Type B pancreatic cell (in vitro differentiated cells): ENCODE data around the gene CD36. TPM values are rescaled to one million over a fixed set of nuclear protein-coding genes. Genes with fewer than 3 reads are reported as not detected.

Experiments used
- DNase-seq: peaks from one replicate; pipeline ENCODE4 v3.0.0; 2021; ENCODE audit warnings: mixed read lengths; ENCODE audit not compliant: unreplicated experiment; ENCODE audit errors: extremely low spot score
- H3K27ac Mint-ChIP-seq: 2 replicates; pipeline ENCODE4 v1.8.0; 2021; ENCODE audit warnings: mild to moderate bottlenecking, mixed read lengths
- H3K27me3 Mint-ChIP-seq: 2 replicates; pipeline ENCODE4 v1.8.0; 2021; ENCODE audit warnings: mixed read lengths
- H3K36me3 Mint-ChIP-seq: 2 replicates; pipeline ENCODE4 v1.8.0; 2021; ENCODE audit warnings: mixed read lengths
- H3K4me1 Mint-ChIP-seq: one replicate; pipeline ENCODE4 v1.8.0; 2021; ENCODE audit warnings: mixed read lengths; ENCODE audit not compliant: unreplicated experiment
- H3K4me3 Mint-ChIP-seq: 2 replicates; pipeline ENCODE4 v1.8.0; 2021; ENCODE audit warnings: mild to moderate bottlenecking, mixed read lengths
- H3K9me3 Mint-ChIP-seq: 2 replicates; pipeline ENCODE4 v1.8.0; 2021; ENCODE audit warnings: mixed read lengths
- total RNA-seq: library from RNA; stranded (reverse); gene quantifications from 2 replicates; pipeline ENCODE4 v1.2.1, GENCODE V29; 2021; ENCODE audit warnings: low replicate concordance
- TF ChIP-seq, protein P1 (sequence below): fragments of 200-600 bp; sonication (generic); conservative IDR thresholded peaks from 2 replicates; pipeline ENCODE4 v1.5.0; 2021; ENCODE audit warnings: antibody characterized with exemption, mild to moderate bottlenecking

CD36 gene
- total RNA-seq, 1 donor from 2014 or later = 6.7 TPM

DNA sequence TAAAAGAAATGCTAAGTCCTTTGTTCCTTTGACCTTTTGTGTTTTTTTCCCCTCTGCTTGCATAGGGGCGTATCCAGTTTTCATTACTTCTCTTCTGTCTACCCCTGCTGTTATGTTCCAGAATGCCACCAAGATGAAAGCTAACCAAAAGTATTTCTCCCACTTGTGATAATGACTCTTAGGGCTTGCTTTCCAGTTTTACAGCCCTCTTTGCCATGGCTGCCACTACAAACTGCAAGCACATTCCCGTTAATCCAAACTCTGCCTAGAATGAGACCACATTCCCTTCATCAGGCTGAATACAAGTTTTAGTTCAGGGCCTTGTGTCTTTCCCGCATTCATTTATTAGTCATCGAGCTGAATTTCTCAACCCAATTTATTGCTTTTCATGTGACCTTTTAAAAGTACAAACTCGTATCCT is 23.6 kb upstream of the CD36 start:
- H3K27ac Mint-ChIP-seq = no peak overlapping the region
- no peaks in the 10 kb centered on the region for H3K4me1 Mint-ChIP-seq
- H3K4me3 Mint-ChIP-seq = no peak overlapping the region
- no peaks in the 10 kb centered on the region for H3K36me3 Mint-ChIP-seq
- H3K27me3 Mint-ChIP-seq = no peaks in the 10 kb centered on the region
- TF ChIP-seq, protein P1, sequence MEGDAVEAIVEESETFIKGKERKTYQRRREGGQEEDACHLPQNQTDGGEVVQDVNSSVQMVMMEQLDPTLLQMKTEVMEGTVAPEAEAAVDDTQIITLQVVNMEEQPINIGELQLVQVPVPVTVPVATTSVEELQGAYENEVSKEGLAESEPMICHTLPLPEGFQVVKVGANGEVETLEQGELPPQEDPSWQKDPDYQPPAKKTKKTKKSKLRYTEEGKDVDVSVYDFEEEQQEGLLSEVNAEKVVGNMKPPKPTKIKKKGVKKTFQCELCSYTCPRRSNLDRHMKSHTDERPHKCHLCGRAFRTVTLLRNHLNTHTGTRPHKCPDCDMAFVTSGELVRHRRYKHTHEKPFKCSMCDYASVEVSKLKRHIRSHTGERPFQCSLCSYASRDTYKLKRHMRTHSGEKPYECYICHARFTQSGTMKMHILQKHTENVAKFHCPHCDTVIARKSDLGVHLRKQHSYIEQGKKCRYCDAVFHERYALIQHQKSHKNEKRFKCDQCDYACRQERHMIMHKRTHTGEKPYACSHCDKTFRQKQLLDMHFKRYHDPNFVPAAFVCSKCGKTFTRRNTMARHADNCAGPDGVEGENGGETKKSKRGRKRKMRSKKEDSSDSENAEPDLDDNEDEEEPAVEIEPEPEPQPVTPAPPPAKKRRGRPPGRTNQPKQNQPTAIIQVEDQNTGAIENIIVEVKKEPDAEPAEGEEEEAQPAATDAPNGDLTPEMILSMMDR = no peak
- DNase-seq = no peak
- peaks cover 6% of the 10 kb centered on the region for H3K9me3 Mint-ChIP-seq

DNA sequence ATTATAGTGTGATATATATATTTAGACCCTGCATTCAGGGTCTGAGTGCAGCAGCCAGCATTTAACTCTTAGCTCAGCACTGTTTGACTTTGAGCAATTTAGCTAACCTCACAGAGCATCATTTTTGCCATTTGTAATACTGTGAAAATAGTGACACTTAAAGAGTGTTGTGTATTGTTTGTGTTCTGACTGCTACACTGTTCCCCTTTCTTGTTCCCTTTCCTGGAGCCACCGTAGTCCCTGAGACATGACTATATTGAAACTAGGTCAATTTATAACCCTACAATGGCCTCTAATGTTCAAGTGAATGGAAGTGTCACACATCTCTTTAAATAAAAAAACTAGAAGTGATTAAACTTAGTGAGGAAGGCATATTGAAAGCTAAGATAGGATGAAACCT is 20.3 kb upstream of the CD36 start:
- TF ChIP-seq, protein P1 = no peak
- no peaks in the 10 kb centered on the region for H3K27me3 Mint-ChIP-seq
- no peak overlapping the region for H3K27ac Mint-ChIP-seq
- H3K4me1 Mint-ChIP-seq = no peaks in the 10 kb centered on the region
- DNase-seq = no peak
- peaks cover 6% of the 10 kb centered on the region for H3K9me3 Mint-ChIP-seq
- H3K4me3 Mint-ChIP-seq = no peak overlapping the region
- H3K36me3 Mint-ChIP-seq = no peaks in the 10 kb centered on the region

DNA sequence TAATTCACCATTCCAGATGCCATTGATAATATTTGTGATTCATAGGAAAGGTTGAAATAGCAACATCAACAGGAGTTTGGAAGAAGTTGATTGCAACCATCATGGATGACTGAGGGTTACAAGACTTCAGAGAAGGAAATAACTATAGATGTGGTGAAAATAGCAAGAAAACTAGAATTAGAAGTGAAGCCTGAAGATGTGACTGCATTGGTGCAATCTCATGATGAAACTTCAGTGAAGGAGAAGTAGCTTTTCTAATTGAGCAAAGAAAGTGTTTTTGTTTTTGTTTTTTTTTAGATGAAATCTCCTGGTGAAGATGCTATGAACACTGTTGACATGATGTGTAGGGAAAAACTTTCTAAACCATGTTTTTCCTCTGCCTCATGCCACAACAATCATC is 18.7 kb upstream of the CD36 start:
- H3K9me3 Mint-ChIP-seq = peaks cover 6% of the 10 kb centered on the region
- DNase-seq = no peak
- no peaks in the 10 kb centered on the region for H3K27me3 Mint-ChIP-seq
- TF ChIP-seq, protein P1 = no peak
- H3K4me3 Mint-ChIP-seq = no peak overlapping the region
- no peak overlapping the region for H3K27ac Mint-ChIP-seq
- H3K4me1 Mint-ChIP-seq = peaks cover 5% of the 10 kb centered on the region
- H3K36me3 Mint-ChIP-seq = no peaks in the 10 kb centered on the region

DNA sequence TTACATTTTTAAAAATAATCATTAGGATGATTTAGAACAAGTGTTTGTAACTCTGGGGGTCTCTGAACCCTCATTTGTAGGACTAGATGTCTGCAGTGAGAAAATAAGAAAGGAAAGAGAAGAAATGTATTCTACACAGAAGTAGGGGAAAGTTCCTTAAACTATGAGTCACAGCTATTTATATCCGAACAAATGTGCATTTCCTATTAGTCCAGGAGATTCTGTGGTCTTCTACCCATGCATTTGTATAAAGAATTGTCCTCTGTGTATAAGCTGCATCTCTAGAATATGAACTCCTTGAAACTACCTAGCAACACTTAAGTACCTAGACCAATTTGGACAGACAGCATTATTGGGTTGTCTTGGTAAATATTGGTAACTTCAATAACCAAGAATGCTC is 15.9 kb upstream of the CD36 start:
- no peaks in the 10 kb centered on the region for H3K36me3 Mint-ChIP-seq
- DNase-seq = no peak
- peaks cover 6% of the 10 kb centered on the region for H3K9me3 Mint-ChIP-seq
- TF ChIP-seq, protein P1 = no peak
- peaks cover 5% of the 10 kb centered on the region for H3K4me1 Mint-ChIP-seq
- H3K27me3 Mint-ChIP-seq = no peaks in the 10 kb centered on the region
- H3K27ac Mint-ChIP-seq = no peak overlapping the region
- no peak overlapping the region for H3K4me3 Mint-ChIP-seq

DNA sequence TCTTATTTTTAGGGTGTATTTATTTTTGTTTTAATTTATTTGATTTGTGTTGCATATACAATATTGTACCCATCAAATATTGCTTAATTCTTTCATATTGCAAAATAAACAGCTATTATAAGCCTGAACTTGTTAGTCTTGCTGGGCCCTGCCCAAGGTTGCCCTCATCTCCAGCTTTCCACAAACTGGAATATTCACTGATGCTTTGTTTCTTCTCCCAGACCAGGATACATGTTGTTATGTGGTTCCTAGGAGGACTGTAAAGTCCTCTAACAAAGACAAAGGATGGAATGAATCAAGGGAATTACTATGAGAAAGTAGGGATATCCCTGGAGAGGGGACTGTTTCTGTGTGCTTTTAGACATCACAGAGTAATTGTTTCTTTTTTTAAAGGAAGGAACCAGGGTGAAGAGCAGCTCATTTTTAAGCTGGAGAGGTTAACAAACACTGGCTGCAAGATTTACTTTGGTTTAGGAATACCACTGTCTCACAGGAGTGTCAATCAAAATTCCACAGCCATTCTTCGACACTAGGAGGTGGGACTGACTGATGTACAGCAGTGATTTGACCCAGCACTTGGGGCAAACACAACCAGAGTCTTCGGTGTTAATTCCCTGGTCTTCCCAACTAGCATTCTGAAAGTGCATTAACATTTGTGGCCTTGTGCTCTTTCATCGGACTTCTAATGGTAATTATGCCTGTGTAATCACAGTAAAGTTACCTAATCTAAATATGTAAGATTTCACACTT is 14.8 kb upstream of the CD36 start:
- Mint-ChIP-seq H3K9me3 (peaks cover under 1% of the 10 kb centered on the region), H3K4me1 (peaks cover 5% of the 10 kb centered on the region), H3K27ac (no peak overlapping the region), H3K36me3 (no peaks in the 10 kb centered on the region), H3K4me3 (no peak overlapping the region), H3K27me3 (no peaks in the 10 kb centered on the region)
- TF ChIP-seq, protein P1 = no peak
- no peak for DNase-seq
